ENCODE results near the gene RAD17.

DNA sequence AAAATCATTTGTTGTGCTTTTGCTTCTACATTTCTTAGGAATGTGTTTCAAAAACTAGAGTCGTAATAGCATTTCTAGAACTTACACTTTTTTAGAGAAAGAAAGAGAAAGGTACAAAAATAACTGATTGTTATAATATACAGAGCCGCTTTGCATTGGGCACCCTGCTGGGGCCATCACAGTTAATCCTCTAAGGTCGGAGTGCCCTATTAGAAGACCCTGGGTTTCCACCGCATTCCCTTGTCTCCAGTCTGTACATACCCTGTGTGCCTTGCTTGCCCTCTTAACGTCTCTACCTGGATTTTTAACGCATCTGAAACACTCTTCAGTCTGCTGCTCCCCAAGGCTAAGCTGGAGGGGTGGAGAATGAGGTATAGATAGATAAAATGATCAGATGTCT, 46.6 kb downstream of the RAD17 start:
- TF ChIP-seq, protein P1, sequence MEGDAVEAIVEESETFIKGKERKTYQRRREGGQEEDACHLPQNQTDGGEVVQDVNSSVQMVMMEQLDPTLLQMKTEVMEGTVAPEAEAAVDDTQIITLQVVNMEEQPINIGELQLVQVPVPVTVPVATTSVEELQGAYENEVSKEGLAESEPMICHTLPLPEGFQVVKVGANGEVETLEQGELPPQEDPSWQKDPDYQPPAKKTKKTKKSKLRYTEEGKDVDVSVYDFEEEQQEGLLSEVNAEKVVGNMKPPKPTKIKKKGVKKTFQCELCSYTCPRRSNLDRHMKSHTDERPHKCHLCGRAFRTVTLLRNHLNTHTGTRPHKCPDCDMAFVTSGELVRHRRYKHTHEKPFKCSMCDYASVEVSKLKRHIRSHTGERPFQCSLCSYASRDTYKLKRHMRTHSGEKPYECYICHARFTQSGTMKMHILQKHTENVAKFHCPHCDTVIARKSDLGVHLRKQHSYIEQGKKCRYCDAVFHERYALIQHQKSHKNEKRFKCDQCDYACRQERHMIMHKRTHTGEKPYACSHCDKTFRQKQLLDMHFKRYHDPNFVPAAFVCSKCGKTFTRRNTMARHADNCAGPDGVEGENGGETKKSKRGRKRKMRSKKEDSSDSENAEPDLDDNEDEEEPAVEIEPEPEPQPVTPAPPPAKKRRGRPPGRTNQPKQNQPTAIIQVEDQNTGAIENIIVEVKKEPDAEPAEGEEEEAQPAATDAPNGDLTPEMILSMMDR (IDR thresholded peaks at IDR 0.05): no peak
- no peak for TF ChIP-seq POLR2A (IDR thresholded peaks at IDR 0.05)

All from stomach (tissue), 4 donors.